HG02642 (cell line): ENCODE measurements around the gene ATP10B.

Source experiments
- ATAC-seq: cut with Tn5 transposase; IDR thresholded peaks from one replicate; pipeline ENCODE4 v1.9.1; 2021; ENCODE audit warnings: mild to moderate bottlenecking; ENCODE audit not compliant: unreplicated experiment, poor library complexity

Gene ATP10B

DNA sequence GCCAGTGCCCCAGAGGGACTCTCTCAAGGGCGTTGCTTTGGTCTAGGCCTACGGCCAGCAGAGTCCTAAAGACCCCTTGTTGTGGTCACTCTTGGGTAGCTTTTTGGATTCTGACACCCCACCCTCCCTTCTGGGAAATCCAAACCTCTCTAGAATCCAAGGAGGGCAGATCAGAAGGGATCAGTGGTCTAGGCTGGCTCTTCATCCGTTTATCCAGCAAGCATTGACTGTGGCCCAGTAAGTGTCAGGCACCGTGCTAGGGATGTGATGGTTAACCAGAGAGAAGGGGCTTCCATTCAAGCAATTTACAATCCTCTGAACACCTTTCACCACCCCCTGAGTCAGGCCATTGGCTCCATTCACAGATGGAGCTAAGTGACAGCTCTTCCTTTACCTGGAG is 249.3 kb downstream of the ATP10B start:
- ATAC-seq = no peak

DNA sequence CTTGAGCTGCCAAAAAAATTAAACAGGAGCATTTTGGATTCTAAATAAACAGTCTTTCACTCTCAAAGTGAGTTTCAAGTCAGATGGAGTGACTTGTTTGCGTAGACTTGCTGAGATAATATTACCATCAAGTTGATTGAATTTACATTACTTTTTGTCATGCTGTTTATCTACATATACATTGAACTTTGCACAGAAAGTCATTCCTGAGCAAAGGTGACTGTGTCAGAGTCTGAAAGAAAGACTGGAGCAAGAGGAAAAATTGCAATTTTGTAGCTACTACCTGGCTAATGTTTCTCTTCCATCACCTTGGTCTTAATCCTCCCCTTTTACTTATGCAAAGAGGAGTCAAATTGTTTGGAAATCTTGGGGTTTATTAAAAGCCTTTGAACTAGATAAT is 251.0 kb downstream of the ATP10B start:
- ATAC-seq = no peak

DNA sequence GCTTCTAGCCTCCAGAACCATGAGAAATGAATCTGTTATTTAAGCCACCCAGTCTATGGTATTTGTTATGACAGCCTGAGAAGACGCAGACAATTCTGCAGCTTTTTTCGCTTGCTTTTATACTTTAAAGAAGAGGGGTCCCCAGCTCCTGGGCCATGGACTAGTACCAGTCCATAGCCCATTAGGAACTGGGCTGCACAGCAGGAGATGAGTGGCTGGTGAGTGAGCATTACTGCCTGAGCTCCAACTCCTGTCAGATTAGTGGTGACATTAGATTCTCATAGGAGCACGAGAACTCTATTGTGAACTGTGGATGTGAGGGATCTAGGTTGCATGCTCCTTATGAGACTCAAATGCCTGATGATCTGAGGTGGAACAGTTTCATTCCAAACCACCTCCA is 278.7 kb downstream of the ATP10B start:
- no peak for ATAC-seq

DNA sequence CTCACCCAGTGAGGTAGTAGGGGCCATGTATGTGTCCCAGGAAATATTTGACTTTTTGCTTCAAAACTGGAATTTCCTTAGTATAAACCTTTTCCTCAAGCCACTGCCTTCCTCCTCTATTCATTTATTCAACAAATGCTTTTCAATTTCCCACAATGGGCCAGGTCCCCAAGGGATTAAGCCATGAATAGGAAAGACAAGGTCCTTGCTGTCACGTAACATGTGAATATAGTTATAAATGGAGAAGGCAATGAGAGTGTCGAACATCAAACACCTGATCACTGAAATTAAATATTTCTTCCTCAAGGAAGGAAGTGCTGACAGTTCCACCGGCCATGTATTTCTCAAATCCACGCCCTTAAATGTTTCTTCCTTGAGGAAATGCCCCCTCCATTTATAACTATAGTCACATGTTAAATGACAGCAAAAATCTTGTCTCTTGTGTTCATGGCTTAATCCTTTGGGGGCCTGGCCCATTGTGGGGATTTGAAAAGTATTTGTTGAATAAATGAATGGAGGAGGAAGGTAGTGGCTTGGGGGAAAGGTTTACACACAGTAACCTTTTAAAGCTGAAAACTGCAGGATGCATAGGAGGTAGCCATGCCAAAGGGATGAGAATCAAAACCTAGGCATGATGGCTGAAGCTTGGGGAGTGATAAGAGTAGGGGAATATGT is 284.8 kb downstream of the ATP10B start:
- no peak for ATAC-seq

DNA sequence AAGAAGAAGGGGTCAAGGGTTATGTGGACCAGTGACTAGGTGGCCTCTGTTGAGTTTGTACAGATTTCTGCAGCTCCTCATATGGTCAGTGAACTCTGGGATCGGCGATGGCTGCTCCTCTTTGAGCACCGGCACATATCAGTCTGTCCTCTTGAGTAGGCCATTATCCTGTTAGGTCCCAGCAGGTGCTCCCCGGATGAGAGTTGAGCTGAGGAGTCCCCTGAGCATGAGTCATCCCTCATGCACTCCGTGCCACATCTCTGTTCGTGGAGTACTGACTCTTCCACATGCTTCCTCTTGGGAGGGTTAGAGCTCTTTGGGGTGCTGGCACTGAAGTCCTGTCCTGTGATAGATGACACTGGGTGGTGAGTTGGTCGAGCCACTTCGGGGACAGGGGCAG is 286.6 kb downstream of the ATP10B start:
- ATAC-seq = no peak

DNA sequence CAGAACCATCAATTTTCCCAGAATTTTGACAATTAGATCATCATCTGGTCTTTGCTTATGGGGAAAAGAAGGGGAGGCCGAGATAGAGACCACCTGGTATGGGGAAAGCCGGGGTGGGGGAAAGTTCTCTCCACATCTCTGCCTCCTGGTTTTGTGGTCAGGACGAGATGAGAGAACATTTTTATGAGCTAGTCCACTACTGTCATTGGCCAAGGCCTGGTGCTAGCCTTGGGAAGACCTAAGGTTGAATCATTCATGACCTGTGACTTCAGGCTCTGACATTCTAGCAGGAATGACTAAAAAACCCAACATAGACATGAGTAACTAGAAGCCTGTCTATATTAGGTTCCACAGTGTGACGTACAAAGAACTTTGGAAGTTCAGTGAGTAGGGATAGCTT is 295.2 kb downstream of the ATP10B start:
- no peak for ATAC-seq

DNA sequence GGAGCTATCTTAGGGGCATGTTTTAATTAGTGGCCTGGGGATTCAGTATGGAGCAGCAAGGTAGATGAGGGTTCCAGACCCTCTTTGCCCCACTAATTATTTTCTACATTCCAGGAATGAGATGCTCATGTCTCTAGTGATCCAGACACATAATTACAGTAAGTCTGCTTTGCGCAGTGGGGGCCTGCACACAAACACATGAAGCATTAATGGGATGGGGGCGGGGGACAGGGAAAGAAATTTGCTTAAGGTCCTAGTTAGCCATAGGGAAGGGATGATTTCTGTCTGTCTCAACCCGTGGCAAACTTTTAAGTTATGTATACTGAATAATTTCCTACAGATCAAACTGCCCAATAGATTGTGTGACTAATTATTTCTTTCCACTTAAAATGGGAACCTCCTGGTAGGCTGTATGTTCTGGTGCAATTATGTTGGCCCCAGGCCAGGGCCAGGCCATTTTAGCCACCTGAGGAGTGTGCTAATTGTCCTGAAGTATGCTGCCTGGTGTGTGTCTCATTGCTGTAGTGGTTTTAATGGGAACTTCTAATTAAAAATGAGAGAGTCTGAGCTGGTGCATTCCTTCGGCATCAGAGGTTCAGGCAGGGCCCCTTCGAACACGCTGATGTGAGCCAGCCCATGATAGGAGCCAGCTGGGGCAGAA is 295.9 kb downstream of the ATP10B start:
- ATAC-seq = no peak

DNA sequence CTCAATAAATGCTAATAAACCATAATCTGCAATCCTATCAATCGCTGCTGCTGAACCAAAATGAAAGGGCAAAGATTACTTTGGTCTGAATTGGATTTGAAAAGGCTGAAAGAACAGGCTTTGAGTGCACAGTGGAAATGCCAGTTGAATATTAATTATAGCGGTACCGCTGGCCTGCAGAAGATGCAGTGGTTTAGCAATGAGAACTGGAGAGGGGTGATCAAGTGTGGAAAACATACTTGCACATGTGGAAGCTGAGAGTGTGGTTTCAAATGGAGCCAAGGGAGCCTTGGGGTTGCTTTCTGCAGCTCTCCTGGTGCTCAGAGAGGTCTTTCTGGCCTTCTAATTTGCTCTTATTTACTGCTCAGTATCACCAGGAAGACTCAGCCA is 296.4 kb downstream of the ATP10B start:
- ATAC-seq = no peak

DNA sequence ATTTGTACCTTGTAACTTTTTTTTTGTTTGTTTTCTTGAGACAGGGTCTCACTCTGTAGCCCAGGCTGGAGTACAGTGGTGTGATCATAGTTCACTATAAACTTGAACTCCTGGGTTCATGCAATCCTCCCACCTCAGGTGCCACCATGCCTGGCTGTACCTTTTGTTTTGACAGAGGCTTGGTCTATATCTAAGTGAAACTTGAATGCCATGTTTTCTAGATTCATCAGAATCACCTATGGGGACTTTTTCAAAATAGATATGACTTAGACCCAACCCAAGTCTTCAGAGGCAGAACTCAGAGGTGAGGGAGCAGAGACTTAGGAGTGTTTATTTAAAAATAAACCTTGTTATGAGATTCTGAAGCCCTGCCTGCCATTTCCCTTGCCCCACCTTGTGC is 301.9 kb downstream of the ATP10B start:
- ATAC-seq = no peak

DNA sequence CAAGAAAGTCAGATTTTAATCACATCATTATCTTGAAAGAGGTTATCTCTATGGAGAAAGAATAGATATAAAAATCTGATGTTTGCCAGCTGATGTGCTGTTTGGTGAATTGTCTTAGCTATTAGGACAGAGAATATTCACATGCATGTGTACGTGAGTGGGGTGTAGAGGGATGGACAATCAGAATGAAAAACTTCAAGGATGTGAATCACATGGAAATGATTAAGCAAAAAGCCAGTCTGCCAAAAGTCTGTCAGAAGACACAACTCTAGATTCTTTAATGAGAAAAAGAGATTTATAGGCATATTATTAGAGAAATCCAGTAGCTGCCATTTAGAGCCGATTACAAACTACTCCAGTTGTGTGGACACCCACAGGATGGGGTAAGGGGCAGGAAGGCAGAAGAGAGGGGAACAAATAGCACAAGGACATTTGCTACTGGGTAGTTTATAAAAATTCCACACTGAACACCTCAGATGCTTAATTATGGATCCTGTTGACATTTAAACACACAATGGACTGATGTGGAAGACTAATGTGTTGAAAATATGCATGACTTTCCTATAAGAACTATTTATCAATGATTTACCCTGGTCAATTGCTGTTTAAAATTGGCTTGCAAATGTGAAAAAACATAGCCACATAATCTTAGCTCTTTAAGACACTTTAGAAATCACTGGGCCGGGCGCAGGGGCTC is 302.9 kb downstream of the ATP10B start:
- ATAC-seq = no peak

DNA sequence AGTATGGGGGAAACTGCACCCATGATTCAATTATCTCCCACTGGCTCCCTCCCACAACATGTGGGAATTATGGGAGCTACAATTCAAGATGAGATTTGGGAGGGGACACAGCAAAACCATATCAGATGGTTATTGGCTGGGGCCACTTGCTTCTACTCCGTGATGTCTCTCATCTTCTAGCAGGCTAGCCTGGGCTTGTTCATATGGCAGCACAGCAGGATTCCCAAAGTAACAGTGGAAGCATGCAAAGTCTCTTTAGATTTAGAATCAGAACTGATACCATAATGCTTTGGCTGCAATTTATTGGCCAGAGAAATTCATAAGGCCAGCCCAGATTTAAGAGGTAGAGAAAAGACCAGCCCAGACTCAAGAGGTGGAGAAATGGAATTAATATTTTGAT is 304.1 kb downstream of the ATP10B start:
- ATAC-seq = no peak

DNA sequence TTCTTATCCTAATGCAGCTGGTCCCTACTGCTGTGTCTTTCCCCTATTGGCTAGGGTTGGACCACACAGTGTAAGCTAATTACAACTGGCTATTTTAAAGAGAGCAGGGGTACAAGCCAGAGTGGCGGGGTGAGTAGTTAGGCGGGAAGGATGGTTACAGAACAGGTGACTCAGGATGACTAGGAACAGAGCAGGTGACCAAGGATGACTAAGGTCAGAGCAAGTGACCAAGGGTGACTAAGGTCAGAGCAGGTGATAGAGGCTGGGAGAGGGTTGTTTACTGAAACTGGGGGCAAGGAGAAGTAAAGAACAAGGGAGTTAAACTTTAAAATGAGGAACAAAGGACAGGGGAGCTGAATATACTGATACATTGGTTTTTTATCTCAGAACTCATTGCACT is 304.9 kb downstream of the ATP10B start:
- ATAC-seq = no peak

DNA sequence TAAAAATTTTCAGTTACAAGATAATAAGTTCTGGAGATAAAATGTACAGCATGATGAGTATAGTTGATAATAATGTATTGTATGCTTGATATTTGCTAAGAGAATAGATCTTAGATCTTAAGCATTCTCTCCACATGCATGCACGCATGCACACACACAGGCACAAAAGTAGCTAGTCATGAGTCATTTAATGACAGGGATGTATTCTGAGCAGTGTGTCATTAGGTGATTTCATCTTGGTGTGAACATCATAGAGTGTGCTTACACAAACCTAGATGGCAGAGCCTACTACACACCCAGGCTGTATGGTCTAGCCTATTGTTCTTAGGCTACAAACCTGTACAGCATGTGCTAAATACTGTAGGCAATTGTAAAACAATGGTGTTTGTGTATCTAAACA is 306.2 kb downstream of the ATP10B start:
- ATAC-seq = no peak

DNA sequence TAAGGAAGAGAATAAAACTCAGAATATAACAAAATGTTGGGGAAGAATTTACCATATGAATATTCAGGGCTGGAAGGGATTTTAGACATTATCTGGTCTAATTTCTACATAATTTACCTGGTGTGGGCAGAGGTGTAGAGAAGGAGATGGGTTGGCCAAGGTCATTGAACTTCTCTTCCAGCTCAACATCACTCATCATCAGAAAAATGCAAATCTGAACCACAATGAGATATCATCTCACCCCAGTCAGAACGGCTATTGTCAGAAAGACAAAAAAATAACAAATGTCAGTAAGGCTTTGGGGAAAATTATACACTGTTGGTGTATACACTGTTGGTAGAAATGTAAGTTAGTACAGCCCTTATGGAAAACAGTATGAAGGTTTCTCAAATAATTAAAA is 308.6 kb downstream of the ATP10B start:
- no peak for ATAC-seq

DNA sequence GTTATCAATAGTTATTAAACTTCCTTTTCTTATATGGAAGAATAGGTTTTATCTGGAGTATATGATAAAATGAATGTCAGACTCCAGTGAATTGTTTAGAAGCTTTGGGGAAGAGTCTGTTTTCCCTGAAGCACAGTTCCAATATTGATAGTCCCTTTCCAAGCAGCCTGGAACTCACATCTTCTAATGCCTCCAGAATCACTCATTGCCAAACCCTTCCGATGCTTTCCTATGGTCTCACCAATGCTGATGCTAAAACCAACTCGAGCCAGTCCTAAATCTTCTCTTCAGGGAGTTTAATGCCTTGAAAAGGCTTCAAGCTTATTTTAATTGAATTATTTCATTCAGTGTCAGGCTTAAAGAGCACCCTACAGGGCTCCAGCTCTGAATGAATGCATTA is 309.2 kb downstream of the ATP10B start:
- ATAC-seq = no peak

DNA sequence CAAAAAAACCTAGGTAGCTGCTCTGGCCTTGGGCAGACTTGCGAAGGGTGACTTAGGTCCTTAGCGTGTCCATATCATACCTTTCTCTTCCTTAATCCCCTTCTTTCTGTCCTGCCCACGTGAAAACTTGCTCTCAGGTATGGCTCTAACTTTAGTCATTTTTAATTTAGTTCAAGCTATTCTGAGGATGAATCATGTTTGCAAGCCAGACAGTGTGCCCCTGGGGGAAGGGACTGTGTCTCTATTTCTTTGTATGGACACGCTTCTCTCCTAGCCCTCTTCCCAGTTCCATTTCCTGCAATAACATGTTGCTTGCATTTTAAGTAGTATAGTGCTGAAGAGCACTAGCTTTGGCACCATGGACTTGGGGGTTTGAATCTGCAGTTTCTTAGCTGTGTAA is 309.7 kb downstream of the ATP10B start:
- no peak for ATAC-seq

DNA sequence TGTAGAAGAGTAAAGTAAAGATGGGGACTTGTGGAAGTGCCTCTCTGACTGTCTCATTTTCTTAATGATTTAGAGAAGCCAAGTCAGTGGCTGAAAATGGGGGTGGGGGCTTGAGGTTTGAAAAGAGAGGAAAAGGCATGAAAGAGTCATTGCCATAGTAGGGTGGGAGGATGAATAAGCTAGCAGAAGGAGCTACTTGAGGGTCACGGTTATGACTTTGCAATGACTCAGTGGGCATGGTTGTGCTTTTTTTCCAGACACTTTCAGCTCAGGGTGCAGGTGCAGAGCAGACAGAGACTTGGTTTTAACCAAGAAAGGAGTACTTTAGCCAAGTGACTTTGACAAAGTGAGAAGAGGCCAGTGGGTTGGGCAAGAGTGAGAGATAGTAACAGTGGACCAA is 312.6 kb downstream of the ATP10B start:
- peak; percentile 56 for ATAC-seq

DNA sequence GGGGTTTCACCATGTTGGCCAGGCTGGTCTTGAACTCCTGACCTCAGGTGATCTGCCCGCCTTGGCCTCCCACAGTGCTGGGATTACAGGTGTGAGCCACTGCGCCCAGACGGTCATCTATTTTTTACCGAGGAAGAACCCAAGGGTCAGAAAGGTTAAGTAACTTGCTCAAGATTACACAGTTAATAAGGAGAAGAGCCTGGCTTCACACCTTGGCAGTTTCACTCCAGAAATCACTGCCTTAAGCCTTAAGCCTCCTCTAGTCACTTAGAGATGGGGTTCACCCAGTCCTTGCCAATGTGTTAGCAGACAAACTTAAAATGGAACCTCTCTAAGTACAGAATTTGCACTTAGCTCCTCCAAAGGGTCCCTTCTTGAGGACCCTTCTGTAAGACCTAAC is 314.1 kb downstream of the ATP10B start:
- ATAC-seq = no peak

DNA sequence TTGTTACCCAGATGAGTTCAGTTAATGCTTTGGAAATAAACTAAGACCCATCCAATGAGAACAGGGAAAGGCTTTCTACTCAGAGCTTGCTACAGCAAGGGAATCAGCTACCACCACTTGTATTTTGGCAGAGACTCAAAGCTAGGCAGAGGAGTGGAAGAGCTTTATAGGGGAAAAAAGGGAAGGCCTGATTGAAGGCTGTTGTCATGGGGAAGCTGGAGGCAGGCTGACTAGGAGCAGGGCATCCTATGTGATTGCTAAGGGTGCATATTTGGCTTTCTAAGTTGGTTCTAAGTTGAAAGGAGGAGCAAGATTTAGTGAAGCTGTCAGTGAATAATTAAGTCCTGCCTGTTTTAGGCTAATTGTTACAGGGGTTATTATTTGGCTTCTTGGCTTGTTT is 314.9 kb downstream of the ATP10B start:
- no peak for ATAC-seq

DNA sequence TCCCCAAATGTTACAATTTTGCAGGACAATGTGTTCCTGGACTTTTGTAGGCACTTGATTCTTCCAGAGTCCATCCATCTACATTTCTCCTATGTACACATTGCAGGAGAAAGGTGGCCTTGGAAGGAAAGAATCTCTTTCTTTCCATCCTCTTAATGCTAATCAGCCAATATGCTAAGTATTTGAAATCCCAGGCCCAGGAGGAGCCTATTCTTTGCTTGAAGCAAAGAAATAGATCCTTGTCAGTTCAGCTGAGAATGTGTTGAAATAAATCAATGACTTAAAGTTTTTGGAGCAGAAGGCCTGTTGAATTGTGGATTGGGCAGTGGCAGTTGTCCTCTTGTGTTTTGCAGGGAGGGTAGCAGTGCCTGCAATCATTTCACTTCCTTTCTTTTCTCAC is 317.1 kb downstream of the ATP10B start:
- ATAC-seq = no peak

DNA sequence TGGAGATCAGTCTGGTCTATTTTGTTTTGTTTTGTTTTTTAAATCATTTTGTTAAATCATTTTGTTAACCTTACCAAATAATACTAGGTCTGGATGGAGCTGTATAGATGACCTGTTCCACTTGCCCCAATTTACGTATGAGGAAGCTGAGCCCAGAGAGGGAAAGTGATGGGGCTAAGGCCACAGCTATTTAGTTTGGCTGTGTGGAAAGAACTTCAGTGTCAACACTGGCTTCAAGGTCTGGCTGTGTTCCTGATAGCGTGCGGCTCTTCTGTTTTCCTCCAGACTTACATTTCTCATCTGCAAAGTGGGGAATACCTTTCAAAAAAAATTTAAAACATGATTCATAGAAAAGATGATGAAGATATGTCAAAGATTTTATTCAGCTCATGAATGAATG is 317.9 kb downstream of the ATP10B start:
- no peak for ATAC-seq
